Measurements from ENCODE around the gene ERAS.

DNA sequence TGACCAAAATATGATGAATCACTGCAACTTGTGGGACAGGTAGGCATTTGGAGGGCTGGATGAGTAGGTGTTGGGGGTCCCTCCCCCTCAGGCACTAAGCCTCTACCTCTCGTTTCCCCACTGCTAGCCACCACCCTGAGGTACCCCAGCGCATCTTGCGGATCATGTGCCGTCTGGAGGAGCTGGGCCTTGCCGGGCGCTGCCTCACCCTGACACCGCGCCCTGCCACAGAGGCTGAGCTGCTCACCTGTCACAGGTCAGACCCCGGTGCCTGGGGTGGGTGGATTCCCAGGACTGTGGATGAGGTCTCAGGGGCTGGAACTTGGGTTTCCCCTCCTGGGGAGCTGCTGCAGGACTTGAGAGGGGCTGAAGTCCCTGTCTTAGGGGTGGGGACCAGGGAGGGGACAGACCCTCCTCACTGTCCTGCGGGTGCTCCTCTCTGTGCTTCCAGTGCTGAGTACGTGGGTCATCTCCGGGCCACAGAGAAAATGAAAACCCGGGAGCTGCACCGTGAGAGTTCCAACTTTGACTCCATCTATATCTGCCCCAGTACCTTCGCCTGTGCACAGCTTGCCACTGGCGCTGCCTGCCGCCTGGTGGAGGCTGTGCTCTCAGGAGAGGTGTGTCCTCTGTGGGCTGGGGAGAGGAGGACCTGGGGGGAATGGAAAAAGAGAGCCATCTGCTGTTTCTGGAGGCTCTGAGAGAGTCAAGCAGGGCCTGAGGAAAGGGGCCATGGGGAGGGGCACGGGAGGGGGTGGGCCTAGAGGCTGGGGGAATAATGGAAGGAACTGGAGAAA lies 10.1 kb upstream of the ERAS start:
- no peak for TF ChIP-seq POLR2A (IDR thresholded peaks at IDR 0.05; ENCODE audit: low read depth, low read length)
- TF ChIP-seq POLR2AphosphoS5 (IDR thresholded peaks at IDR 0.05; ENCODE audit: low read depth, low read length) = no peak
- TF ChIP-seq TAF1 (IDR thresholded peaks at IDR 0.05; ENCODE audit: borderline replicate concordance, low read depth, low read length) = no peak
